ENCODE measurements around the gene ALK.

- TF ChIP-seq CTCF (IDR thresholded peaks at IDR 0.05; ENCODE audit: low read length), result no peak
- no peak for TF ChIP-seq EZH2 (optimal IDR thresholded peaks at IDR 0.05; ENCODE audit: low read depth, low read length)
Observed at GRCh38 chr2:29267720-29268119, 653.7 kb downstream of the ALK start.
